GM12878 (cell line): Measurements from ENCODE around the gene FGF2. TPM values are rescaled to one million over a fixed set of nuclear protein-coding genes. Genes with fewer than 3 reads are reported as not detected.

Experiments used
- ATAC-seq: fragments of 200-7000 bp; cut with Tn5 transposase; 3 replicates; pipeline ENCODE4 v1.9.1; 2020; ENCODE audit warnings: mild to moderate bottlenecking, moderate library complexity
- BruUV-seq: library from RNA; stranded (reverse); fragments of 400-500 nt; replicated peaks from 2 replicates; lab custom pipeline; 2021; lab: Mats Ljungman, UMichigan
- CTCF ChIA-PET: fragments of 300-600 bp; sonication (Branson Sonifier 250); formaldehyde crosslinking; extraction: SDS; loops from one replicate; lab custom pipeline; 2021; ENCODE audit warnings: inconsistent platforms; lab: Yijun Ruan, JAX
- POLR2A ChIA-PET: fragments of 350-600 bp; formaldehyde crosslinking; extraction: SDS; loops from one replicate; lab custom pipeline; 2021; ENCODE audit warnings: inconsistent platforms; lab: Charles Lee
- RAD21 ChIA-PET: fragments of 300-600 bp; sonication (Branson Sonifier 250); formaldehyde crosslinking; loops from one replicate; lab custom pipeline; 2023; ENCODE audit warnings: antibody characterized with exemption; ENCODE audit not compliant: unreplicated experiment; lab: Charles Lee
- SMC1A ChIA-PET: fragments of 300-600 bp; sonication (Branson Sonifier 250); formaldehyde crosslinking; loops from one replicate; lab custom pipeline; 2023; ENCODE audit not compliant: unreplicated experiment, uncharacterized antibody; lab: Charles Lee
- DNase-seq: peaks from one replicate; pipeline ENCODE4 v3.0.0-alpha.2; 2011; ENCODE audit warnings: low read depth, low spot score
- FAIRE-seq: peaks from 3 replicates; lab custom pipeline; 2011; peaks lifted over from hg19 to GRCh38; lab: Jason Lieb, UNC
- H2AFZ ChIP-seq: 2 replicates; pipeline ENCODE4 v1.6.0; 2011; ENCODE audit warnings: low read depth, low read length, control low read depth; ENCODE audit not compliant: control insufficient read depth
- H3K27ac ChIP-seq: 2 replicates; pipeline ENCODE4 v1.5.1; 2011; ENCODE audit warnings: control low read depth; ENCODE audit not compliant: control insufficient read depth, insufficient read depth
- H3K27me3 ChIP-seq, 2 experiments: replicated peaks in 1 of 2; 2 replicates each; pipeline versions ENCODE4 v1.6.0 to v1.6.1; 2011; ENCODE audit warnings: low read length in 1 of 2; ENCODE audit not compliant: control insufficient read depth in 2 of 2, insufficient read depth in 2 of 2
- H3K36me3 ChIP-seq, 2 experiments: 2 replicates each; pipeline ENCODE4 v1.5.1; 2011; ENCODE audit warnings: low read length in 1 of 2; ENCODE audit not compliant: control insufficient read depth in 2 of 2, insufficient read depth in 2 of 2
- H3K4me1 ChIP-seq: 2 replicates; pipeline ENCODE4 v1.6.1; 2011; ENCODE audit warnings: mild to moderate bottlenecking, low read length, moderate library complexity, mixed read lengths; ENCODE audit not compliant: control insufficient read depth, insufficient read depth
- H3K4me2 ChIP-seq: 2 replicates; pipeline ENCODE4 v1.6.0; 2011; ENCODE audit warnings: control low read depth; ENCODE audit not compliant: control insufficient read depth, insufficient read depth
- H3K4me3 ChIP-seq: fragments of 200-600 bp; sonication (generic); 2 replicates; pipeline ENCODE4 v1.5.1; 2016
- H3K79me2 ChIP-seq: 2 replicates; pipeline ENCODE4 v1.6.0; 2011; ENCODE audit warnings: low read length; ENCODE audit not compliant: control insufficient read depth, insufficient read depth
- H3K9ac ChIP-seq: 2 replicates; pipeline ENCODE4 v1.8.0; 2011; ENCODE audit warnings: low read length, control low read depth, mixed read lengths; ENCODE audit not compliant: control insufficient read depth, insufficient read depth
- H3K9me3 ChIP-seq: replicated peaks from 3 replicates; pipeline ENCODE4 v1.5.1; 2011; ENCODE audit warnings: mild to moderate bottlenecking, low read length; ENCODE audit not compliant: control insufficient read depth, insufficient read depth
- H4K20me1 ChIP-seq: 2 replicates; pipeline ENCODE4 v1.6.0; 2011; ENCODE audit not compliant: control insufficient read depth, insufficient read depth
- BHLHE40 ChIP-seq, 2 experiments: fragments of 450-650 bp in 1 of 2; IDR thresholded peaks; 2 replicates each; pipeline ENCODE4 v1.6.1; 2011 to 2017; ENCODE audit warnings: low read depth in 2 of 2, borderline replicate concordance in 1 of 2, improper control_type of control experiment in 1 of 2, low read length in 1 of 2, mild to moderate bottlenecking in 1 of 2
- ETV6 ChIP-seq, 2 experiments: fragments of 450-650 bp in 1 of 2; IDR thresholded peaks in 1 of 2; conservative IDR thresholded peaks in 1 of 2; 2 replicates each; pipeline ENCODE4 v1.6.1; 2014; ENCODE audit warnings: antibody characterized with exemption in 1 of 2, borderline replicate concordance in 1 of 2, low read depth in 1 of 2, mild to moderate bottlenecking in 1 of 2, moderate library complexity in 1 of 2
- GABPA ChIP-seq: IDR thresholded peaks from 2 replicates; pipeline ENCODE4 v1.6.1; 2014; ENCODE audit warnings: antibody characterized with exemption, low read depth, mild to moderate bottlenecking, inconsistent platforms
- GATAD2B ChIP-seq: fragments of 450-650 bp; conservative IDR thresholded peaks from 2 replicates; pipeline ENCODE4 v1.6.1; 2017; ENCODE audit warnings: low read depth, mild to moderate bottlenecking, moderate library complexity
- JUNB ChIP-seq: IDR thresholded peaks from 2 replicates; pipeline ENCODE4 v1.6.1; 2016; ENCODE audit warnings: antibody characterized with exemption, mild to moderate bottlenecking
- KLF5 ChIP-seq: fragments of 450-650 bp; IDR thresholded peaks from 2 replicates; pipeline ENCODE4 v1.6.1; 2014; ENCODE audit warnings: mild to moderate bottlenecking; ENCODE audit not compliant: partially characterized antibody
- PAX5 ChIP-seq: IDR thresholded peaks from 2 replicates; pipeline ENCODE4 v1.6.1; 2011; ENCODE audit warnings: low read depth, low read length, borderline replicate concordance
- RB1 ChIP-seq: fragments of 450-650 bp; formaldehyde crosslinking; IDR thresholded peaks from 2 replicates; pipeline ENCODE4 v1.6.1; 2017; ENCODE audit warnings: mild to moderate bottlenecking, borderline replicate concordance
- SMC3 ChIP-seq: IDR thresholded peaks from 2 replicates; pipeline ENCODE4 v1.6.1; 2011; ENCODE audit warnings: low read length, improper control_type of control experiment, borderline replicate concordance
- SREBF2 ChIP-seq: IDR thresholded peaks from 2 replicates; pipeline ENCODE4 v1.6.1; 2012; ENCODE audit warnings: mild to moderate bottlenecking, low read length
- SRF ChIP-seq, 2 experiments: IDR thresholded peaks; 2 replicates each; pipeline ENCODE4 v1.6.1; 2011; ENCODE audit warnings: low read depth in 2 of 2, low read length in 2 of 2, mild to moderate bottlenecking in 1 of 2, moderate library complexity in 1 of 2
- ZNF384 ChIP-seq: IDR thresholded peaks from 2 replicates; pipeline ENCODE4 v1.6.1; 2012; ENCODE audit warnings: low read depth, mild to moderate bottlenecking, low read length, improper control_type of control experiment, borderline replicate concordance
- ZZZ3 ChIP-seq: IDR thresholded peaks from 2 replicates; pipeline ENCODE4 v1.6.1; 2011; ENCODE audit warnings: low read depth; ENCODE audit not compliant: control insufficient read depth, insufficient read length
- WGBS: methylation state at CpG from one replicate; pipeline ENCODE4 v1.1.6; 2016; ENCODE audit warnings: low lambda C conversion rate; ENCODE audit not compliant: insufficient replicate concordance, insufficient coverage; ENCODE audit errors: missing lambda C conversion rate; 5-methylcytosine and 5-hydroxymethylcytosine counted together
- in situ Hi-C: fragments of 300-500 bp; cut with MboI; formaldehyde crosslinking; loops from 9 replicates; pipeline ENCODE4 v1.14.3; 2018; ENCODE audit warnings: mixed read lengths
- intact Hi-C: fragments of 100-400 bp; cut with micrococcal nuclease; formaldehyde crosslinking; loops from one replicate; pipeline ENCODE4 v1.14.2; 2022; ENCODE audit not compliant: unreplicated experiment
- polyA plus RNA-seq, 11 experiments: library from polyadenylated mRNA; depleted of rRNA in 4 of 11; unstranded in 6 of 11; stranded (reverse) in 5 of 11; fragments of >200 nt; fragmentation: Nextera tagmentation in 4 of 11; fragmentation: Illumina TruSeq in 1 of 11; extraction: Ambion mirVana in 4 of 11; extraction: Trizol in 1 of 11; gene quantifications; 1 replicate in 1 of 11; 2 replicates in 10 of 11; pipeline versions ENCODE4 v1.2.1 to v1.2.3, GENCODE V29; 2011 to 2016; ENCODE audit warnings: inconsistent platforms in 2 of 11, missing spikeins in 2 of 11, low read depth in 1 of 11
- total RNA-seq, 4 experiments: library from RNA; depleted of rRNA in 3 of 4; stranded (reverse); fragments of >200 nt in 3 of 4; fragmentation: Illumina TruSeq in 1 of 4; extraction: Trizol in 1 of 4; gene quantifications; 2 replicates each; pipeline versions ENCODE4 v1.2.1 to v1.2.3, GENCODE V29; 2013 to 2021
- TF ChIP-seq, protein P1 (sequence below): fragments of 450-650 bp; formaldehyde crosslinking; IDR thresholded peaks from 2 replicates; pipeline ENCODE4 v1.4.0; 2022; ENCODE audit warnings: mild to moderate bottlenecking, moderate library complexity
- TF ChIP-seq, protein P2 (sequence below): IDR thresholded peaks from 2 replicates; pipeline ENCODE4 v1.6.1; 2011; ENCODE audit warnings: low read depth, low read length, improper control_type of control experiment, borderline replicate concordance
- TF ChIP-seq, protein P3 (sequence below): IDR thresholded peaks from 2 replicates; pipeline ENCODE4 v1.6.1; 2011; ENCODE audit warnings: low read depth, mild to moderate bottlenecking, low read length, moderate library complexity, borderline replicate concordance; ENCODE audit errors: extremely low read depth
- TF ChIP-seq, protein P4 (sequence below): fragments of 450-650 bp; IDR thresholded peaks from 2 replicates; pipeline ENCODE4 v1.6.1; 2017; ENCODE audit warnings: mild to moderate bottlenecking

FGF2 gene
- total and polyA plus RNA-seq, 10 of the 15 experiments (the other 5 are each of a cell fraction or from before 2014, with no cell fraction given), result 0.13 to 1.7 (median 0.25) TPM

DNA sequence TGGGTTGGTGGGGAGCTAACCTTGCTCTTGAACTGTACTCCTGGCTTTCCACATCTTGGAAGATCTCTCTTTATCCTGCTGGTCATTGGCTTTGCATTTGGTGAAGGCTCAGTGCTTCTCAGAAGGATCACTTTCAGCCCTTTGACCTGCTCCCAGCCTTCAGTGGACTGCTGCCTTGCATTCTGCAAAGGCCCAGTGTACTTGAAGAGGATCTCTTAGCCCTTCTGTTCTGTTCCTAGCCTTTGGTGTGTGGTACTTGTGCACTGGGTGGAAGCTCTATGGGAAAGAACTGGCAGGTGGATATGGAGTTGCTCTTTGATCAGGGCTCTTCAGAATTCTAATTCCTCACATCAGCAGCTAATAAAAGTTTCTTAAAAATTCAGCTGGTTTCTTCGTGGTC is 46.5 kb downstream of the FGF2 start:
- Histone ChIP-seq H2AFZ (no peak overlapping the region), H3K79me2 (no peaks in the 10 kb centered on the region), H3K27me3 (no peaks in the 10 kb centered on the region; a peak in 1 of 4 replicates), H4K20me1 (no peaks in the 10 kb centered on the region), H3K27ac (no peak overlapping the region), H3K4me2 (no peak overlapping the region), H3K4me1 (no peaks in the 10 kb centered on the region), H3K9ac (no peak overlapping the region), H3K9me3 (no peaks in the 10 kb centered on the region), H3K36me3 (no peaks in the 10 kb centered on the region), H3K4me3 (no peak overlapping the region)
- WGBS, result 71% methylated on average over 1 of the region's 1 CpG
- TF ChIP-seq, protein P1, sequence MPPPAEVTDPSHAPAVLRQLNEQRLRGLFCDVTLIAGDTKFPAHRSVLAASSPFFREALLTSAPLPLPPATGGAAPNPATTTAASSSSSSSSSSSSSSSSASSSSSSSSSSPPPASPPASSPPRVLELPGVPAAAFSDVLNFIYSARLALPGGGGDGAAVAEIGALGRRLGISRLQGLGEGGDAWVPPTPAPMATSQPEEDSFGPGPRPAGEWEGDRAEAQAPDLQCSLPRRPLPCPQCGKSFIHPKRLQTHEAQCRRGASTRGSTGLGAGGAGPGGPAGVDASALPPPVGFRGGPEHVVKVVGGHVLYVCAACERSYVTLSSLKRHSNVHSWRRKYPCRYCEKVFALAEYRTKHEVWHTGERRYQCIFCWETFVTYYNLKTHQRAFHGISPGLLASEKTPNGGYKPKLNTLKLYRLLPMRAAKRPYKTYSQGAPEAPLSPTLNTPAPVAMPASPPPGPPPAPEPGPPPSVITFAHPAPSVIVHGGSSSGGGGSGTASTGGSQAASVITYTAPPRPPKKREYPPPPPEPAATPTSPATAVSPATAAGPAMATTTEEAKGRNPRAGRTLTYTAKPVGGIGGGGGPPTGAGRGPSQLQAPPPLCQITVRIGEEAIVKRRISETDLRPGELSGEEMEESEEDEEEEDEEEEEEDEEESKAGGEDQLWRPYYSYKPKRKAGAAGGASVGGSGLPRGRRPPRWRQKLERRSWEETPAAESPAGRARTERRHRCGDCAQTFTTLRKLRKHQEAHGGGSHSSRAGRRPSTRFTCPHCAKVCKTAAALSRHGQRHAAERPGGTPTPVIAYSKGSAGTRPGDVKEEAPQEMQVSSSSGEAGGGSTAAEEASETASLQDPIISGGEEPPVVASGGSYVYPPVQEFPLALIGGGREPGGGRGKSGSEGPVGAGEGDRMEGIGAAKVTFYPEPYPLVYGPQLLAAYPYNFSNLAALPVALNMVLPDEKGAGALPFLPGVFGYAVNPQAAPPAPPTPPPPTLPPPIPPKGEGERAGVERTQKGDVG (CRISPR knock-in tag), result no peak
- no peak for TF ChIP-seq SREBF2
- TF ChIP-seq PAX5, result no peak
- no peak for TF ChIP-seq BHLHE40 (IDR thresholded peaks at IDR 0.05; ENCODE audit: borderline replicate concordance in 1 of 2, low read depth in 2 of 2, low read length in 1 of 2)
- TF ChIP-seq, protein P2, sequence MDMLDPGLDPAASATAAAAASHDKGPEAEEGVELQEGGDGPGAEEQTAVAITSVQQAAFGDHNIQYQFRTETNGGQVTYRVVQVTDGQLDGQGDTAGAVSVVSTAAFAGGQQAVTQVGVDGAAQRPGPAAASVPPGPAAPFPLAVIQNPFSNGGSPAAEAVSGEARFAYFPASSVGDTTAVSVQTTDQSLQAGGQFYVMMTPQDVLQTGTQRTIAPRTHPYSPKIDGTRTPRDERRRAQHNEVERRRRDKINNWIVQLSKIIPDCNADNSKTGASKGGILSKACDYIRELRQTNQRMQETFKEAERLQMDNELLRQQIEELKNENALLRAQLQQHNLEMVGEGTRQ, result no peak
- no peak for TF ChIP-seq GABPA
- TF ChIP-seq GATAD2B, result no peak
- TF ChIP-seq SRF (IDR thresholded peaks at IDR 0.05; ENCODE audit: low read depth in 2 of 2, low read length in 2 of 2), result no peak
- TF ChIP-seq JUNB, result no peak
- no peak for TF ChIP-seq SMC3
- TF ChIP-seq, protein P3, sequence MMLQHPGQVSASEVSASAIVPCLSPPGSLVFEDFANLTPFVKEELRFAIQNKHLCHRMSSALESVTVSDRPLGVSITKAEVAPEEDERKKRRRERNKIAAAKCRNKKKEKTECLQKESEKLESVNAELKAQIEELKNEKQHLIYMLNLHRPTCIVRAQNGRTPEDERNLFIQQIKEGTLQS, result no peak
- TF ChIP-seq RB1, result no peak
- TF ChIP-seq ETV6 (conservative IDR thresholded peaks at IDR 0.05 in 1 of 2, IDR thresholded peaks at IDR 0.05 in 1 of 2; ENCODE audit: borderline replicate concordance in 1 of 2, low read depth in 1 of 2), result no peak
- TF ChIP-seq, protein P4, sequence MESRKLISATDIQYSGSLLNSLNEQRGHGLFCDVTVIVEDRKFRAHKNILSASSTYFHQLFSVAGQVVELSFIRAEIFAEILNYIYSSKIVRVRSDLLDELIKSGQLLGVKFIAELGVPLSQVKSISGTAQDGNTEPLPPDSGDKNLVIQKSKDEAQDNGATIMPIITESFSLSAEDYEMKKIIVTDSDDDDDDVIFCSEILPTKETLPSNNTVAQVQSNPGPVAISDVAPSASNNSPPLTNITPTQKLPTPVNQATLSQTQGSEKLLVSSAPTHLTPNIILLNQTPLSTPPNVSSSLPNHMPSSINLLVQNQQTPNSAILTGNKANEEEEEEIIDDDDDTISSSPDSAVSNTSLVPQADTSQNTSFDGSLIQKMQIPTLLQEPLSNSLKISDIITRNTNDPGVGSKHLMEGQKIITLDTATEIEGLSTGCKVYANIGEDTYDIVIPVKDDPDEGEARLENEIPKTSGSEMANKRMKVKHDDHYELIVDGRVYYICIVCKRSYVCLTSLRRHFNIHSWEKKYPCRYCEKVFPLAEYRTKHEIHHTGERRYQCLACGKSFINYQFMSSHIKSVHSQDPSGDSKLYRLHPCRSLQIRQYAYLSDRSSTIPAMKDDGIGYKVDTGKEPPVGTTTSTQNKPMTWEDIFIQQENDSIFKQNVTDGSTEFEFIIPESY, result no peak
- no peak for TF ChIP-seq ZZZ3
- no peak for TF ChIP-seq ZNF384
- no peak for TF ChIP-seq KLF5
- RAD21 ChIA-PET, result no interaction called here
- FAIRE-seq (no peak), ATAC-seq (no peak), DNase-seq (no peak)
- no TSS peak for BruUV-seq
- intact Hi-C loops, result no loop called here
- POLR2A ChIA-PET, result interaction anchor here (0.6 kb wide), 1 partner anchor 54 kb away, joined by 5 read pairs; no protein-coding TSS in a partner anchor
- CTCF ChIA-PET, result no interaction called here
- SMC1A ChIA-PET, result no interaction called here
- in situ Hi-C loops, result no loop called here
